ENCODE measurements around the gene WDFY4. TPM values are rescaled to one million over a fixed set of nuclear protein-coding genes. Genes with fewer than 3 reads are reported as not detected.

The WDFY4 gene
- total and polyA plus RNA-seq, 2 experiments from 2014 or later = not detected

DNA sequence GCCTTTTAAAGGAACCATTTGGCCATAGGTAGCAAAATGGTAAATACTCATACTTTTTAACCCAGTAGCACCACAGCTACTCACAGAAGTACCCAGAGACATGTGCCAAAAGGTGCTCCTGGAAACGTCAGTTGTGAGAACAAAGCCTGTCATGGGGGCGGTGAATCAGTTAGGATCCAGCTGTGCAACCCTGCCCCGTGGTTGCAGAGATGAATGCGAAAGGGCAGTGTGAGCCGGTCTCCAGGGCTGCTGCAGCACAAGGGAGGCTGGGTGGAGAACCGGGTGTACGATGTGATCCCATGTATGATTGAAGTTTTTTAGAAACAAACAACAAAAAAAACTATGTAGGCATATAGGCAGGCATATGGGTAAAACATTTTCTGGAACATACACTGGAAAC lies 256.3 kb downstream of the WDFY4 start:
- DNase-seq = no peak
- in situ Hi-C loops (cut with MboI) = no loop called here
- no peaks in the 10 kb centered on the region for H3K4me1 ChIP-seq (ENCODE audit: insufficient read depth)
- H2AFZ ChIP-seq = no peak overlapping the region
- H4K20me1 ChIP-seq (ENCODE audit: insufficient read depth) = no peaks in the 10 kb centered on the region
- no peak overlapping the region for H3K9ac ChIP-seq
- H3K4me2 ChIP-seq (ENCODE audit: unreplicated experiment) = no peak overlapping the region
- H3K9me3 ChIP-seq (ENCODE audit: low read depth) = no peaks in the 10 kb centered on the region
- H3K4me3 ChIP-seq = no peak overlapping the region
- no peaks in the 10 kb centered on the region for H3K36me3 ChIP-seq (ENCODE audit: low read depth)
- H3K27me3 ChIP-seq (replicated peaks; ENCODE audit: insufficient read depth) = peaks cover 34% of the 10 kb centered on the region
- H3K79me2 ChIP-seq (ENCODE audit: insufficient read depth) = no peaks in the 10 kb centered on the region
- H3F3A ChIP-seq (ENCODE audit: insufficient read depth) = no peaks in the 10 kb centered on the region
- TF ChIP-seq EZH2phosphoT487 (IDR thresholded peaks at IDR 0.05; ENCODE audit: insufficient read depth, low read depth) = no peak
- no peak for TF ChIP-seq EZH2 (IDR thresholded peaks at IDR 0.05; ENCODE audit: insufficient read depth, poor library complexity, severe bottlenecking)
- no peak overlapping the region for H3K27ac ChIP-seq
- 62 to 64% methylated on average over 7 of the region's 7 CpGs for WGBS, 2 experiments (ENCODE audit: low coverage in 1 of 2, low lambda C conversion rate in 2 of 2, missing lambda C conversion rate in 2 of 2)
- no peaks in the 10 kb centered on the region for H3K9me2 ChIP-seq (ENCODE audit: insufficient read depth)

DNA sequence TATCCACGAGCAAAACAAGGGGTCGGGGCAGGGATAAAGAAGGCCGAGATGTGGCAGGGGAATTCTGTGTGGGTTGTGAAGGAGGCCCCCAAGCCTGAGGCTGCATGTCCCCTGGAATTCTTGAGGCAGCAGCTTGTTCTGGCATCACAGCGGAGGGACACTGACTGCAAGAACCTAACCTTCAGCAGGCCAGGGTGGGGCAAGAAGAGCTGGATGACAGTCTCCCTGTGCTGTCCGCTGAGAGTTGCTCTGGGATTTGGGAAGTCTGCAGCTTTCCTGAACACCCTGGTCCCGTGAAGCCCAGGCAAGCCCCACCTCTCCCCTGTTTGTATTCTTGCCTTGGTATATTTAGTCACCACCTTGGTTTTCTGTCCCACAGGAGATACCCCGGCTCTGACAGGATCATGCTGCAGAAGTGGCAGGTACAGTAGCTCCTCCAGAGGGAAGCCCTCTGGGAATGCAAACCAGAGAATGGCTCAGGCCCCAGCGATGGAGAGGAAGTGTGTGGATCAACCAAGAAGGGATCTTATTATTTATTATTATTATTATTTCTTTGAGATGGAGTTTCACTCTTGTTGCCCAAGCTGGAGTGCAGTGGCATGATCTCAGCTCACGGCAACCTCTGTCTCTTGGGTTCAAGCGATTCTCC lies 256.9 kb downstream of the WDFY4 start:
- H3K9ac ChIP-seq = no peak overlapping the region
- WGBS, 2 experiments (ENCODE audit: low coverage in 1 of 2, low lambda C conversion rate in 2 of 2, missing lambda C conversion rate in 2 of 2) = 68 to 73% methylated on average over 10 of the region's 10 CpGs
- H4K20me1 ChIP-seq (ENCODE audit: insufficient read depth) = no peaks in the 10 kb centered on the region
- no peaks in the 10 kb centered on the region for H3K36me3 ChIP-seq (ENCODE audit: low read depth)
- H3K4me1 ChIP-seq (ENCODE audit: insufficient read depth) = no peaks in the 10 kb centered on the region
- no peak overlapping the region for H2AFZ ChIP-seq
- DNase-seq = no peak
- no peak overlapping the region for H3K27ac ChIP-seq
- no peak for TF ChIP-seq EZH2phosphoT487 (IDR thresholded peaks at IDR 0.05; ENCODE audit: insufficient read depth, low read depth)
- TF ChIP-seq EZH2 (IDR thresholded peaks at IDR 0.05; ENCODE audit: insufficient read depth, poor library complexity, severe bottlenecking) = no peak
- peaks cover 35% of the 10 kb centered on the region for H3K27me3 ChIP-seq (replicated peaks; ENCODE audit: insufficient read depth)
- no peak overlapping the region for H3K4me3 ChIP-seq
- H3K9me3 ChIP-seq (ENCODE audit: low read depth) = no peaks in the 10 kb centered on the region
- no peak overlapping the region for H3K4me2 ChIP-seq (ENCODE audit: unreplicated experiment)
- H3K9me2 ChIP-seq (ENCODE audit: insufficient read depth) = no peaks in the 10 kb centered on the region
- H3K79me2 ChIP-seq (ENCODE audit: insufficient read depth) = no peaks in the 10 kb centered on the region
- H3F3A ChIP-seq (ENCODE audit: insufficient read depth) = no peaks in the 10 kb centered on the region
- in situ Hi-C loops (cut with MboI) = no loop called here

DNA sequence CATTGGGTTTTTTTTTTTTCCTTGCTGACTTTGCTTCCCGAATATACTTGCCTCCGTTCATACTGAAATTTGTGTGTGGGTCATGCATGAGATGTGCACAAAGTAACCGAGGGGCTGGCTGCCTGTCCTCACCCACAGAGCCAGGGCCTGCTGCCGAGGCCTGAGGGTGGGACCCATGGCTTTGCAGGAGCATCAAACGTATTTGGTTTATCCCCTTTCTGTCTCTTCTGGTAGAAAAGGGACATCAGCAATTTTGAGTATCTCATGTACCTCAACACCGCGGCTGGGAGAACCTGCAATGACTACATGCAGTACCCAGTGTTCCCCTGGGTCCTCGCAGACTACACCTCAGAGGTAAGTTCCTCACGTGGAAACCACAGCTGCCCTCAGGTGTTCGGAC lies 258.4 kb downstream of the WDFY4 start:
- H3K4me2 ChIP-seq (ENCODE audit: unreplicated experiment) = no peak overlapping the region
- H2AFZ ChIP-seq = no peak overlapping the region
- peaks cover 40% of the 10 kb centered on the region for H3K27me3 ChIP-seq (replicated peaks; ENCODE audit: insufficient read depth)
- no peak overlapping the region for H3K4me3 ChIP-seq
- in situ Hi-C loops (cut with MboI) = no loop called here
- 62 to 70% methylated on average over 10 of the region's 10 CpGs for WGBS, 2 experiments (ENCODE audit: low coverage in 1 of 2, low lambda C conversion rate in 2 of 2, missing lambda C conversion rate in 2 of 2)
- H3K4me1 ChIP-seq (ENCODE audit: insufficient read depth) = no peaks in the 10 kb centered on the region
- no peak overlapping the region for H3K27ac ChIP-seq
- H3K79me2 ChIP-seq (ENCODE audit: insufficient read depth) = no peaks in the 10 kb centered on the region
- H3K36me3 ChIP-seq (ENCODE audit: low read depth) = no peaks in the 10 kb centered on the region
- no peaks in the 10 kb centered on the region for H4K20me1 ChIP-seq (ENCODE audit: insufficient read depth)
- H3K9me3 ChIP-seq (ENCODE audit: low read depth) = no peaks in the 10 kb centered on the region
- H3F3A ChIP-seq (ENCODE audit: insufficient read depth) = no peaks in the 10 kb centered on the region
- TF ChIP-seq EZH2 (IDR thresholded peaks at IDR 0.05; ENCODE audit: insufficient read depth, poor library complexity, severe bottlenecking) (no peak), EZH2phosphoT487 (IDR thresholded peaks at IDR 0.05; ENCODE audit: insufficient read depth, low read depth) (no peak)
- DNase-seq = no peak
- no peak overlapping the region for H3K9ac ChIP-seq
- no peaks in the 10 kb centered on the region for H3K9me2 ChIP-seq (ENCODE audit: insufficient read depth)

DNA sequence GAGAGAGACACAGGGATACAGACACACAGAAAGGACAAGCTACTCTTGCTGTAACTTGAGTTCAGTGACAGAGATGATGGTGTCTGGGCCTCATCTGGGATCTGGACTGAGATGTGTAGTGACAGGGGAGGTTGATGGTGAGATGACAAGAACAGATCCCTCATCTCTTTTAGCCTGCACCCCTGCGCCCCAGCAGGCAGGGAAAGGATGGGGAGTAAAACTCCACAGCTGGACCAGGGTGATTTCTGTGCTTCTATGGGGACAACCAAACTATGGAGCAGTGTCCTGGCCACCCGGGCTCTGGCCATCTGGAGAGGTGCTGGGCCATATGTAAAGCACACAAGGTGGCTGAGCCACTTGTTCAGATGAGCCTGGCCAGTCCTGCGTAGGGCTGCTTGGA lies 259.5 kb downstream of the WDFY4 start:
- no peak overlapping the region for H3K9ac ChIP-seq
- peaks cover 38% of the 10 kb centered on the region for H3K27me3 ChIP-seq (replicated peaks; ENCODE audit: insufficient read depth)
- no peak overlapping the region for H3K4me2 ChIP-seq (ENCODE audit: unreplicated experiment)
- no peaks in the 10 kb centered on the region for H3K36me3 ChIP-seq (ENCODE audit: low read depth)
- H3K4me3 ChIP-seq = no peak overlapping the region
- WGBS, 2 experiments (ENCODE audit: low coverage in 1 of 2, low lambda C conversion rate in 2 of 2, missing lambda C conversion rate in 2 of 2) = 73 to 74% methylated on average over 3 of the region's 3 CpGs
- no peaks in the 10 kb centered on the region for H3K9me3 ChIP-seq (ENCODE audit: low read depth)
- in situ Hi-C loops (cut with MboI) = no loop called here
- no peaks in the 10 kb centered on the region for H3K79me2 ChIP-seq (ENCODE audit: insufficient read depth)
- no peak overlapping the region for H3K27ac ChIP-seq
- TF ChIP-seq EZH2 (IDR thresholded peaks at IDR 0.05; ENCODE audit: insufficient read depth, poor library complexity, severe bottlenecking) (no peak), EZH2phosphoT487 (IDR thresholded peaks at IDR 0.05; ENCODE audit: insufficient read depth, low read depth) (no peak)
- no peaks in the 10 kb centered on the region for H3F3A ChIP-seq (ENCODE audit: insufficient read depth)
- H3K4me1 ChIP-seq (ENCODE audit: insufficient read depth) = no peaks in the 10 kb centered on the region
- no peak for DNase-seq
- H4K20me1 ChIP-seq (ENCODE audit: insufficient read depth) = no peaks in the 10 kb centered on the region
- H2AFZ ChIP-seq = no peak overlapping the region
- H3K9me2 ChIP-seq (ENCODE audit: insufficient read depth) = no peaks in the 10 kb centered on the region
